ACC112 (cell line): ENCODE data around the gene DPP9.

ENCODE experiments used
- H2AFZ ChIP-seq: fragments of 200-600 bp; sonication (generic); one replicate; pipeline ENCODE4 v1.6.0; 2017; ENCODE audit warnings: antibody characterized with exemption, low read length; ENCODE audit not compliant: unreplicated experiment
- H3K27ac ChIP-seq: fragments of 200-600 bp; sonication (generic); 2 replicates; pipeline ENCODE4 v1.5.1; 2014; ENCODE audit warnings: low read depth, mild to moderate bottlenecking, antibody characterized with exemption, low read length, moderate library complexity
- H3K27me3 ChIP-seq: fragments of 200-600 bp; sonication (generic); 2 replicates; pipeline ENCODE4 v1.6.1; 2014; ENCODE audit warnings: mild to moderate bottlenecking, antibody characterized with exemption, low read length, moderate library complexity, mixed read lengths; ENCODE audit not compliant: insufficient read depth
- H3K36me3 ChIP-seq: fragments of 200-600 bp; sonication (generic); 2 replicates; pipeline ENCODE4 v1.6.1; 2016; ENCODE audit warnings: mild to moderate bottlenecking, antibody characterized with exemption, low read length, moderate library complexity, mixed read lengths; ENCODE audit not compliant: insufficient read depth
- H3K4me1 ChIP-seq: fragments of 200-600 bp; sonication (generic); one replicate; pipeline ENCODE4 v1.6.1; 2016; ENCODE audit warnings: low read length, mixed read lengths; ENCODE audit not compliant: insufficient read depth, unreplicated experiment, control insufficient read depth
- H3K4me3 ChIP-seq: fragments of 200-600 bp; sonication (generic); 2 replicates; pipeline ENCODE4 v1.5.1; 2014; ENCODE audit warnings: mild to moderate bottlenecking, low read depth, low read length
- H3K79me2 ChIP-seq: fragments of 200-600 bp; sonication (generic); one replicate; pipeline ENCODE4 v1.6.0; 2016; ENCODE audit warnings: low read length; ENCODE audit not compliant: control insufficient read depth, unreplicated experiment, insufficient read depth

Gene DPP9

GRCh38 chr19:4738734-4739133 is 15.1 kb upstream of the DPP9 start:
- Histone ChIP-seq H3K27me3 (no peaks in the 10 kb centered on the region), H3K79me2 (no peaks in the 10 kb centered on the region), H2AFZ (no peak overlapping the region)

GRCh38 chr19:4737955-4738600 is 14.4 kb upstream of the DPP9 start:
- no peaks in the 10 kb centered on the region for H3K4me1 ChIP-seq
- no peak overlapping the region for H3K27ac ChIP-seq
- H3K79me2 ChIP-seq: no peaks in the 10 kb centered on the region
- H2AFZ ChIP-seq: no peak overlapping the region
- no peaks in the 10 kb centered on the region for H3K36me3 ChIP-seq
- no peak overlapping the region for H3K4me3 ChIP-seq
- no peaks in the 10 kb centered on the region for H3K27me3 ChIP-seq

More at GRCh38 chr19:4738734-4739133, 15.1 kb upstream of the DPP9 start:
- Histone ChIP-seq H3K4me1 (no peaks in the 10 kb centered on the region), H3K36me3 (no peaks in the 10 kb centered on the region), H3K4me3 (no peak overlapping the region), H3K27ac (no peak overlapping the region)

- H3K36me3 ChIP-seq: no peaks in the 10 kb centered on the region
- H3K4me3 ChIP-seq: no peak overlapping the region
- no peaks in the 10 kb centered on the region for H3K4me1 ChIP-seq
- H3K27me3 ChIP-seq: no peaks in the 10 kb centered on the region
- H3K27ac ChIP-seq: no peak overlapping the region
- H3K79me2 ChIP-seq: no peaks in the 10 kb centered on the region
- H2AFZ ChIP-seq: no peak overlapping the region
Measured at GRCh38 chr19:4733755-4734345, 10.2 kb upstream of the DPP9 start.

GRCh38 chr19:4732680-4733114 is 9.1 kb upstream of the DPP9 start:
- Histone ChIP-seq H3K27ac (no peak overlapping the region), H3K4me1 (no peaks in the 10 kb centered on the region), H3K36me3 (no peaks in the 10 kb centered on the region), H3K79me2 (no peaks in the 10 kb centered on the region), H3K4me3 (no peak overlapping the region), H2AFZ (no peak overlapping the region), H3K27me3 (no peaks in the 10 kb centered on the region)

DNA sequence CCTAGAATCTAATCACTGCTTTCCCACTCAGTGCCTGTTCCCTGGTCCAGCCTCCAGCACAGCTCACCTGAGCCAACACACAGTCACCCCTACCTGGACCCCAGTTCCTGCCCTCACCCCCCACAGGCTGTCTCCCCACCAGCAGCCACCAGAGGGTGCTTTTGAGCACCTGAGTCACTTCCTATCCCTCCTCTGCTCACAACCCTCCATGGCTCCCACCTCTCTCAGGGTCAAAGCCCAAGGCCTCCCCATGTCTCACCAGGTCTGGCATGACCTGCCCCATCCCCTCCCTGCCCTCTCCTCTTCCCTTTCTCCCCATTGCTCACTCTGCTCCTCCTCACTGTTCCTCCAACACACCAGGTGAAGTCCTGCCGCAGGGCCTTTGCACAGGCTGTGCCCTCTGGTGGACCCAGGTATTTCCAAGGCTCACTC is 7.1 kb upstream of the DPP9 start:
- H3K4me3 ChIP-seq: no peak overlapping the region
- H3K4me1 ChIP-seq: no peaks in the 10 kb centered on the region
- H3K27ac ChIP-seq: no peak overlapping the region
- no peak overlapping the region for H2AFZ ChIP-seq
- no peaks in the 10 kb centered on the region for H3K36me3 ChIP-seq
- no peaks in the 10 kb centered on the region for H3K27me3 ChIP-seq
- no peaks in the 10 kb centered on the region for H3K79me2 ChIP-seq

DNA sequence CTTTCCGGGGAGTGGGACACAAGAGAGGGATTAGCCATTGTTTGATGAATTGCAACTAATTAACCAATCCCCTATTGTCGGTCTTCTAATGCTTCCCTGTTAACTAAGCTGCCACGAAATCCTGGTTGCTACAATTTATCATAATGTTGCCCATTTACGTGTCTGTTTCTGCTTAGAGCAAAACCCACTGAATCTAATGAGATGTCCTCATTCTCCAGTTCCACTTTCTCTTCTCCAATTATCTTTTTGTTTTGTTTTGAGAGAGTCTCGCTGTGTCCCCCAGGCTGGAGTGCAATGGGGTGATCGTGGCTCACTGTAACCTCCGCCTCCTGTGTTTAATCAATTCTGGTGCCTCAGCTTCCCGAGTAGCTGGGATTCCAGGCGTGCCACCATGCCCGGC is 5.2 kb upstream of the DPP9 start:
- Histone ChIP-seq H3K4me1 (no peaks in the 10 kb centered on the region), H2AFZ (no peak overlapping the region), H3K27ac (no peak overlapping the region)

DNA sequence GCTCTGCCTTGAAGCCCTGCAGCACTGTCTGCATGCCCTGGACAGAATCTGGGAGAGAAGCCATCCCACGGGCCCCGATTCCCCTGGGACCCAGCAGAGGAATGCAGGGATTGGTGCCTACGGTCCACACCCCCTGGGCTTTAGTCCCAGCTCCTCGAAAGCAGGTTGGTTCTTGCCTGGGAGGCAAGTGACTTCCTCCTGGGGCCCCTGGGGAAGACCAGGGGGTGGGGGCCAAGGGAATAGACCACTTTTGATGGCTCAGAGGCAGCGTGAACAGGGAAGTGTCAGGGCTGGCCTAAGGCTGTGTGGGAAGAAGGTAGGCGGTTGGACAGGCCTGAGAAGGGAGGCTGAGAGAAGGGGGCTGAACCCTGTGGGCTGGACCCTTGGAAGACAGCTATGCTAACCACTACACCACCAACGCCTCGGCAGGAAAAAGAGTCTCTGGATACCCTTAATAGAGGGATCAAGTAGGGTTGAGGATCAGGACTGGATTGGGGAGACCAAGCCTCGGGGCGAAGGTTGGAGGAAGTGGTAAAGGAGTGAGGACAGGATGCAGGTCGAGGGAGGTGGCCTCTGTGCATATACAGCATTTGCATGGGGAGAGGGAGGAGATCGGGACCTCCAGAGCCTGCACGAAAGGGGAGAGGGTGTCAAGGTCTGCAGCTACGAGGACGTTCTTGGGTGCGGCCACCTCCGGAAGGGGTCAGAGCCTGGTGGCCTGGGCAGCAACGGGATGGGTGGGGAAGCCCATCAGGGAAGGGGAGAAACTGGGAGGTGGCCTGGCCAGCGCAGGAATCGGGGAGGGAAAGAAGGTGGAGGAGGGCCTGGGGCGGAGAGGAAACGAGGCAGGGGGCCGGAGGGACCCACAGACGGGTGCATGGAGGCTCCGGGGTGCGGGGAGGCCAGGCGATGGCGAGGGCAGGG is 709 bp downstream of the DPP9 start:
- H3K79me2 ChIP-seq: peaks cover 30% of the 10 kb centered on the region
- H3K4me1 ChIP-seq: peaks cover 16% of the 10 kb centered on the region
- peak overlapping the region; percentile 24 for H2AFZ ChIP-seq
- H3K36me3 ChIP-seq: no peaks in the 10 kb centered on the region
- no peaks in the 10 kb centered on the region for H3K27me3 ChIP-seq
- H3K27ac ChIP-seq: peak overlapping the region; percentile 31
- peak overlapping the region; percentile 94 for H3K4me3 ChIP-seq

More for the DNA sequence above, 5.2 kb upstream of the DPP9 start:
- no peaks in the 10 kb centered on the region for H3K36me3 ChIP-seq
- H3K4me3 ChIP-seq: no peak overlapping the region
- no peaks in the 10 kb centered on the region for H3K27me3 ChIP-seq
- H3K79me2 ChIP-seq: no peaks in the 10 kb centered on the region

DNA sequence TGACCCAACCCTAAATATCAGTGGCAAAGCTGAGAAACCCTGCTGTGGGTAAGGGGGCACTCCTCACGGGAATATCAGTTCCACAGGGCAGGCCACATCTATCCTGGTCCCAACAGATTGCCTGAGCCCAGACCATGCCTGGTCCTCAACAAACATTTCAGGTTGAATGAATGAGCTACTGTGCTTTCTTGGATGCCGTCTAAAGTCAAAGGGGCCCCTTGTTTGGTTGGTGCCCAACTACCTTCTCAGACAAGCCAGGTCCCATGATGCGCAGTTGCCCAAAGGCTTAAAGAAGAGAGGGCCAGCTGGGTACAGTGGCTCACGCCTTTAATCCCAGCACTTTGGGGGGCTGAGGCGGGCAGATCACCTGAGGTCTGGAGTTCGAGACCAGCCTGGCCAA is 2.4 kb downstream of the DPP9 start:
- Histone ChIP-seq H3K36me3 (no peaks in the 10 kb centered on the region), H3K27ac (no peak overlapping the region)

DNA sequence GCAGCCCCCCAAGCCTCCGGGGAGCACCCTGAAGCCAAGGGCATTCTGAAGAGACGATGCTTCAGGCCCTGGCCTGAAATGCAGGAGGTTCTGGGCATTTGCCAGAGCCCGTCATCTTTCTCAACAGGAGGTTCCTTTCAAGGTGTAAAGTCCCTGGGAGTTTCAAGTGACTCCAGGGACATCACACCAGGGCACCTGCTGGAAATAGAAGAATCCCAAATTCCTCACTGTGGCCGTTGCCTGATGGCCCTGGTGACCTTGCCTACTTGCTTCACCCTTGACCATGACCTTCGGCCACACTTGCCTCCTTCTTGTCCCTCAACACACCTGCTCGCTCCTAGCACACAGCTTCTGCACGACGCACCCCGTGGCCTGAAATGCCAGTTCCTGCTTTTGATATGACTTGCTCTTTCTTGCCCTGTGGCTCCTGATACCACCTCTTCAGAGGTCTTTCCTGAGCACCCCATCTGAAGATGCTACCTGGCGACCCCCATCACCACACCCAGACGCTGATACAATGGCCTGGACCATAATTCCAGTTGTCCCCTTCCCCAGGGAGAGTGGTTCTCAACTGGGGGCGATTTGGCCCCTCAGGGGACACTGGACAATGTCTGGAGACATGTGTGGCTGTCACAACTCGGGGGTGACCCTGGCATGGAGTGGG is 3.5 kb downstream of the DPP9 start:
- H3K36me3 ChIP-seq: no peaks in the 10 kb centered on the region
- no peak overlapping the region for H2AFZ ChIP-seq
- H3K4me3 ChIP-seq: no peak overlapping the region
- H3K27me3 ChIP-seq: no peaks in the 10 kb centered on the region
- peaks cover 31% of the 10 kb centered on the region for H3K4me1 ChIP-seq
- peaks cover 33% of the 10 kb centered on the region for H3K79me2 ChIP-seq
- no peak overlapping the region for H3K27ac ChIP-seq

More for the DNA sequence above, 2.4 kb downstream of the DPP9 start:
- no peaks in the 10 kb centered on the region for H3K27me3 ChIP-seq
- H3K4me3 ChIP-seq: no peak overlapping the region
- peaks cover 31% of the 10 kb centered on the region for H3K4me1 ChIP-seq
- peaks cover 30% of the 10 kb centered on the region for H3K79me2 ChIP-seq
- no peak overlapping the region for H2AFZ ChIP-seq

DNA sequence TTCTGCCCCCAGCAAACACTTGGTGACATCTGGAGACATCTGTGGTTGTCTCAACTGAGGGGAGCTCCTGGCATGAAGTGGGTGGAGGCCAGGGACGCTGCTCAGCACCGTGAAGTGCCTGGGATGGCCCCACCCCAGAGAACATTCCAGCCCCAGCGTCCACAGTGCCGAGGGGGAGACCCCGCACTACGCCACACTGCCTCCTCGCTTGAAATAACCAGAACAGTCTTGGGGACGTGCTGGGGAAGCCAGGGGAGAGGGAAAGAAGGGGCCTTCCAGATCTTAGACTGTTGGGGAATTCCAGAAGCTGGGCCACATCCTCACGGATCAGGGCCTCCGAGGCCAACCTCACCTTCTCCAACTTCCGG is 4.2 kb downstream of the DPP9 start:
- H3K79me2 ChIP-seq: peaks cover 33% of the 10 kb centered on the region
- no peak overlapping the region for H2AFZ ChIP-seq
- H3K4me3 ChIP-seq: no peak overlapping the region
- peaks cover 32% of the 10 kb centered on the region for H3K4me1 ChIP-seq
- peaks cover 2% of the 10 kb centered on the region; the same call in 1 of the 2 replicates for H3K36me3 ChIP-seq
- H3K27ac ChIP-seq: no peak overlapping the region
- no peaks in the 10 kb centered on the region for H3K27me3 ChIP-seq
